ENCODE results near the gene GRK6.

Gene GRK6

GRCh38 chr5:177442066-177442826, 15.8 kb downstream of the GRK6 start:
- Histone ChIP-seq H3K9me3 (ENCODE audit: control insufficient read depth, insufficient read depth, low read length) (no peaks in the 10 kb centered on the region), H3K4me1 (ENCODE audit: control insufficient read depth, insufficient read depth, low read length) (0 out of 2 replicates have a peak, but pooled peaks cover 2% of the 10 kb centered on the region), H3K36me3 (ENCODE audit: control insufficient read depth, insufficient read depth, low read length) (peaks cover 4% of the 10 kb centered on the region; the same call in 1 of the 2 replicates), H3K27me3 (ENCODE audit: control insufficient read depth, insufficient read depth, low read length) (0 out of 2 replicates have a peak, but pooled peaks cover 1% of the 10 kb centered on the region), H3K4me3 (ENCODE audit: low read length) (no peak overlapping the region), H3K27ac (ENCODE audit: low read length) (no peak overlapping the region)
- WGBS (ENCODE audit: insufficient coverage, insufficient read length) = no CpG with 5 or more reads among the region's 20 CpGs
- DNase-seq (ENCODE audit: low read depth, low spot score) = no peak

- no peak for DNase-seq (ENCODE audit: low read depth, low spot score)
- peaks cover 5% of the 10 kb centered on the region; the same call in 1 of the 2 replicates for H3K4me1 ChIP-seq (ENCODE audit: control insufficient read depth, insufficient read depth, low read length)
- no peak overlapping the region for H3K4me3 ChIP-seq (ENCODE audit: low read length)
- H3K9me3 ChIP-seq (ENCODE audit: control insufficient read depth, insufficient read depth, low read length) = no peaks in the 10 kb centered on the region
- no peak overlapping the region for H3K27ac ChIP-seq (ENCODE audit: low read length)
- 0 out of 2 replicates have a peak, but pooled peaks cover 1% of the 10 kb centered on the region for H3K27me3 ChIP-seq (ENCODE audit: control insufficient read depth, insufficient read depth, low read length)
- WGBS (ENCODE audit: insufficient coverage, insufficient read length) = no CpG with 5 or more reads among the region's 15 CpGs
- peaks cover 4% of the 10 kb centered on the region; the same call in 1 of the 2 replicates for H3K36me3 ChIP-seq (ENCODE audit: control insufficient read depth, insufficient read depth, low read length)
These were observed 16.9 kb downstream of the GRK6 start for GRCh38 chr5:177443144-177443983.

- Histone ChIP-seq H3K27me3 (ENCODE audit: control insufficient read depth, insufficient read depth, low read length) (0 out of 2 replicates have a peak, but pooled peaks cover 1% of the 10 kb centered on the region), H3K4me1 (ENCODE audit: control insufficient read depth, insufficient read depth, low read length) (peaks cover 5% of the 10 kb centered on the region; the same call in 1 of the 2 replicates), H3K27ac (ENCODE audit: low read length) (no peak overlapping the region), H3K9me3 (ENCODE audit: control insufficient read depth, insufficient read depth, low read length) (no peaks in the 10 kb centered on the region), H3K4me3 (ENCODE audit: low read length) (no peak overlapping the region), H3K36me3 (ENCODE audit: control insufficient read depth, insufficient read depth, low read length) (peaks cover 4% of the 10 kb centered on the region; the same call in 1 of the 2 replicates)
- DNase-seq (ENCODE audit: low read depth, low spot score) = no peak
- WGBS (ENCODE audit: insufficient coverage, insufficient read length) = no CpG with 5 or more reads among the region's 7 CpGs
These were observed 17.9 kb downstream of the GRK6 start for GRCh38 chr5:177444106-177445051.

GRCh38 chr5:177445052-177445916, 18.8 kb downstream of the GRK6 start:
- WGBS (ENCODE audit: insufficient coverage, insufficient read length) = no CpG with 5 or more reads among the region's 10 CpGs
- Histone ChIP-seq H3K4me1 (ENCODE audit: control insufficient read depth, insufficient read depth, low read length) (peaks cover 4% of the 10 kb centered on the region; the same call in 1 of the 2 replicates), H3K4me3 (ENCODE audit: low read length) (no peak overlapping the region), H3K36me3 (ENCODE audit: control insufficient read depth, insufficient read depth, low read length) (peaks cover 4% of the 10 kb centered on the region; the same call in 1 of the 2 replicates), H3K27ac (ENCODE audit: low read length) (no peak overlapping the region), H3K27me3 (ENCODE audit: control insufficient read depth, insufficient read depth, low read length) (0 out of 2 replicates have a peak, but pooled peaks cover 1% of the 10 kb centered on the region), H3K9me3 (ENCODE audit: control insufficient read depth, insufficient read depth, low read length) (no peaks in the 10 kb centered on the region)
- DNase-seq (ENCODE audit: low read depth, low spot score) = no peak

GRCh38 chr5:177445917-177446199, 19.4 kb downstream of the GRK6 start:
- no peak for DNase-seq (ENCODE audit: low read depth, low spot score)
- H3K4me1 ChIP-seq (ENCODE audit: control insufficient read depth, insufficient read depth, low read length) = peaks cover 3% of the 10 kb centered on the region; the same call in 1 of the 2 replicates

GRCh38 chr5:177446200-177447065, 20.0 kb downstream of the GRK6 start, which contains the start of gene PRR7:
Gene PRR7 (plus strand): TSS chr5:177446814. CDS start chr5:177455068, 8,254 bp downstream.
- WGBS (ENCODE audit: insufficient coverage, insufficient read length) = no CpG with 5 or more reads among the region's 89 CpGs
- no peak for DNase-seq (ENCODE audit: low read depth, low spot score)

More at GRCh38 chr5:177445917-177446199, 19.4 kb downstream of the GRK6 start:
- Histone ChIP-seq H3K36me3 (ENCODE audit: control insufficient read depth, insufficient read depth, low read length) (peaks cover 4% of the 10 kb centered on the region; the same call in 1 of the 2 replicates), H3K4me3 (ENCODE audit: low read length) (no peak overlapping the region), H3K27ac (ENCODE audit: low read length) (no peak overlapping the region), H3K27me3 (ENCODE audit: control insufficient read depth, insufficient read depth, low read length) (0 out of 2 replicates have a peak, but pooled peaks cover 1% of the 10 kb centered on the region), H3K9me3 (ENCODE audit: control insufficient read depth, insufficient read depth, low read length) (no peaks in the 10 kb centered on the region)
- no CpG with 5 or more reads among the region's 8 CpGs for WGBS (ENCODE audit: insufficient coverage, insufficient read length)

GRCh38 chr5:177447066-177447610, 20.7 kb downstream of the GRK6 start:
- H3K9me3 ChIP-seq (ENCODE audit: control insufficient read depth, insufficient read depth, low read length) = no peaks in the 10 kb centered on the region
- H3K36me3 ChIP-seq (ENCODE audit: control insufficient read depth, insufficient read depth, low read length) = no peaks in the 10 kb centered on the region
- peak overlapping the region; percentile 69; the same call in 1 of the 2 replicates for H3K4me3 ChIP-seq (ENCODE audit: low read length)
- no peak for DNase-seq (ENCODE audit: low read depth, low spot score)
- H3K27me3 ChIP-seq (ENCODE audit: control insufficient read depth, insufficient read depth, low read length) = 0 out of 2 replicates have a peak, but pooled peaks cover 1% of the 10 kb centered on the region
- peaks cover 3% of the 10 kb centered on the region; the same call in 1 of the 2 replicates for H3K4me1 ChIP-seq (ENCODE audit: control insufficient read depth, insufficient read depth, low read length)
- WGBS (ENCODE audit: insufficient coverage, insufficient read length) = no CpG with 5 or more reads among the region's 52 CpGs
- H3K27ac ChIP-seq (ENCODE audit: low read length) = no peak overlapping the region

More at GRCh38 chr5:177446200-177447065, 20.0 kb downstream of the GRK6 start, which contains the start of gene PRR7:
- Histone ChIP-seq H3K27ac (ENCODE audit: low read length) (no peak within 1 kb of the TSS), H3K9me3 (ENCODE audit: control insufficient read depth, insufficient read depth, low read length) (no peaks in the 10 kb centered on the region), H3K4me3 (ENCODE audit: low read length) (peak within 1 kb of the TSS; percentile 69; the same call in 1 of the 2 replicates), H3K27me3 (ENCODE audit: control insufficient read depth, insufficient read depth, low read length) (0 out of 2 replicates have a peak, but pooled peaks cover 1% of the 10 kb centered on the region), H3K4me1 (ENCODE audit: control insufficient read depth, insufficient read depth, low read length) (peaks cover 3% of the 10 kb centered on the region; the same call in 1 of the 2 replicates), H3K36me3 (ENCODE audit: control insufficient read depth, insufficient read depth, low read length) (no peaks in the 10 kb centered on the region; the same call in 1 of the 2 replicates)

- DNase-seq (ENCODE audit: low read depth, low spot score) = no peak
- 0 out of 2 replicates have a peak, but pooled peaks cover 1% of the 10 kb centered on the region for H3K27me3 ChIP-seq (ENCODE audit: control insufficient read depth, insufficient read depth, low read length)
- WGBS (ENCODE audit: insufficient coverage, insufficient read length) = no CpG with 5 or more reads among the region's 23 CpGs
- no peaks in the 10 kb centered on the region for H3K36me3 ChIP-seq (ENCODE audit: control insufficient read depth, insufficient read depth, low read length)
- H3K9me3 ChIP-seq (ENCODE audit: control insufficient read depth, insufficient read depth, low read length) = no peaks in the 10 kb centered on the region
- H3K4me1 ChIP-seq (ENCODE audit: control insufficient read depth, insufficient read depth, low read length) = peaks cover 4% of the 10 kb centered on the region; the same call in 1 of the 2 replicates
- no peak overlapping the region for H3K27ac ChIP-seq (ENCODE audit: low read length)
- H3K4me3 ChIP-seq (ENCODE audit: low read length) = peak overlapping the region; percentile 26; the same call in 1 of the 2 replicates
These were observed 21.3 kb downstream of the GRK6 start for GRCh38 chr5:177447611-177448243.

Data from iPS DF 6.9 (cell line).